OCI-LY1 (cell line): ENCODE data around the gene NOTUM.

ENCODE experiments used
- H2AFZ ChIP-seq: fragments of 200-600 bp; sonication (generic), shearing (Covaris generic); 2 replicates; pipeline ENCODE4 v1.6.0; 2014; ENCODE audit warnings: antibody characterized with exemption, mild to moderate bottlenecking, low read length
- H3F3A ChIP-seq: fragments of 200-600 bp; sonication (generic), shearing (Covaris generic); 2 replicates; pipeline ENCODE4 v1.6.0; 2014; ENCODE audit warnings: mild to moderate bottlenecking, antibody characterized with exemption, low read length, moderate library complexity; ENCODE audit not compliant: insufficient read depth
- H3K27ac ChIP-seq: fragments of 200-600 bp; sonication (generic); 2 replicates; pipeline ENCODE4 v1.5.1; 2014; ENCODE audit warnings: low read length, mixed run types, mild to moderate bottlenecking, low read depth; ENCODE audit not compliant: poor library complexity, severe bottlenecking
- H3K27me3 ChIP-seq: fragments of 200-600 bp; sonication (generic); 2 replicates; pipeline ENCODE4 v1.6.0; 2014; ENCODE audit warnings: antibody characterized with exemption, mild to moderate bottlenecking, low read length, moderate library complexity; ENCODE audit not compliant: insufficient read depth
- H3K36me3 ChIP-seq: fragments of 200-600 bp; sonication (generic); 2 replicates; pipeline ENCODE4 v1.6.1; 2014; ENCODE audit warnings: mild to moderate bottlenecking, antibody characterized with exemption, low read length, moderate library complexity, mixed read lengths; ENCODE audit not compliant: insufficient read depth
- H3K4me1 ChIP-seq: fragments of 200-600 bp; sonication (generic); 2 replicates; pipeline ENCODE4 v1.5.1; 2014; ENCODE audit warnings: mild to moderate bottlenecking, low read length, moderate library complexity; ENCODE audit not compliant: insufficient read depth, severe bottlenecking
- H3K4me2 ChIP-seq: fragments of 200-600 bp; sonication (generic), shearing (Covaris generic); 2 replicates; pipeline ENCODE4 v1.6.1; 2014; ENCODE audit warnings: low read length
- H3K4me3 ChIP-seq: fragments of 200-600 bp; sonication (generic); 2 replicates; pipeline ENCODE4 v1.5.1; 2014; ENCODE audit warnings: low read length, low read depth, mild to moderate bottlenecking, mixed read lengths; ENCODE audit not compliant: poor library complexity, severe bottlenecking
- H3K79me2 ChIP-seq: fragments of 200-600 bp; shearing (Covaris generic); 2 replicates; pipeline ENCODE4 v1.6.1; 2016; ENCODE audit warnings: mixed run types, low read length, mixed read lengths; ENCODE audit not compliant: insufficient read depth
- H3K9ac ChIP-seq: fragments of 200-600 bp; sonication (generic), shearing (Covaris generic); 2 replicates; pipeline ENCODE4 v1.6.1; 2014; ENCODE audit warnings: mild to moderate bottlenecking, low read length, mixed read lengths
- H3K9me2 ChIP-seq: fragments of 200-600 bp; sonication (generic), shearing (Covaris generic); 2 replicates; pipeline ENCODE4 v1.6.1; 2014; ENCODE audit warnings: low read depth, mild to moderate bottlenecking, low read length, mixed read lengths
- H3K9me3 ChIP-seq: fragments of 200-600 bp; shearing (Covaris generic); 2 replicates; pipeline ENCODE4 v1.6.1; 2014; ENCODE audit warnings: low read length, mixed read lengths
- H4K20me1 ChIP-seq: fragments of 200-600 bp; sonication (generic), shearing (Covaris generic); 2 replicates; pipeline ENCODE4 v1.6.0; 2016; ENCODE audit warnings: mild to moderate bottlenecking, low read length; ENCODE audit not compliant: insufficient read depth
- CTCF ChIP-seq: fragments of 200-600 bp; sonication (generic), shearing (Covaris generic); IDR thresholded peaks from 2 replicates; pipeline ENCODE4 v1.5.1; 2017; ENCODE audit warnings: mild to moderate bottlenecking, antibody characterized with exemption, low read length, moderate library complexity, mixed read lengths
- EZH2 ChIP-seq: fragments of 200-600 bp; sonication (generic), shearing (Covaris generic); IDR thresholded peaks from 2 replicates; pipeline ENCODE4 v1.8.0; 2017; ENCODE audit warnings: borderline replicate concordance, mixed run types, mild to moderate bottlenecking, antibody characterized with exemption, low read length, moderate library complexity, mixed read lengths

NOTUM gene

GRCh38 chr17:81924557-81925532 lies 36.1 kb downstream of the NOTUM start:
- H3K36me3 ChIP-seq: peaks cover 21% of the 10 kb centered on the region; the same call in 1 of the 2 replicates
- no peaks in the 10 kb centered on the region for H3K27me3 ChIP-seq
- no peaks in the 10 kb centered on the region for H4K20me1 ChIP-seq
- peaks cover 24% of the 10 kb centered on the region for H3K79me2 ChIP-seq
- H3F3A ChIP-seq: no peaks in the 10 kb centered on the region
- peak overlapping the region; percentile 65 for H3K4me2 ChIP-seq
- no peaks in the 10 kb centered on the region for H3K9me2 ChIP-seq
- H3K9ac ChIP-seq: peak overlapping the region; percentile 37; the same call in 1 of the 2 replicates
- H3K4me3 ChIP-seq: peak overlapping the region; percentile 39
- no peak overlapping the region for H2AFZ ChIP-seq
- TF ChIP-seq CTCF (no peak), EZH2 (no peak)
- peaks cover 36% of the 10 kb centered on the region for H3K4me1 ChIP-seq
- H3K27ac ChIP-seq: no peak overlapping the region
- no peaks in the 10 kb centered on the region for H3K9me3 ChIP-seq

- peaks cover 21% of the 10 kb centered on the region; the same call in 1 of the 2 replicates for H3K36me3 ChIP-seq
- TF ChIP-seq CTCF: no peak
- no peak for TF ChIP-seq EZH2
- H3K9ac ChIP-seq: no peak overlapping the region; the same call in 1 of the 2 replicates
- H2AFZ ChIP-seq: no peak overlapping the region
- H3K79me2 ChIP-seq: peaks cover 24% of the 10 kb centered on the region
- H4K20me1 ChIP-seq: no peaks in the 10 kb centered on the region
- no peaks in the 10 kb centered on the region for H3K9me3 ChIP-seq
- H3F3A ChIP-seq: no peaks in the 10 kb centered on the region
- peaks cover 40% of the 10 kb centered on the region for H3K4me1 ChIP-seq
- H3K4me3 ChIP-seq: no peak overlapping the region
- H3K27me3 ChIP-seq: no peaks in the 10 kb centered on the region
- H3K4me2 ChIP-seq: peak overlapping the region; percentile 65; the same call in 1 of the 2 replicates
- no peaks in the 10 kb centered on the region for H3K9me2 ChIP-seq
- H3K27ac ChIP-seq: no peak overlapping the region
Measured at GRCh38 chr17:81923302-81924260, 37.4 kb downstream of the NOTUM start.

GRCh38 chr17:81922566-81923301 lies 38.3 kb downstream of the NOTUM start:
- Histone ChIP-seq H3K9ac (no peak overlapping the region), H2AFZ (no peak overlapping the region), H3K9me3 (no peaks in the 10 kb centered on the region), H3K79me2 (peaks cover 24% of the 10 kb centered on the region), H3K4me3 (no peak overlapping the region), H4K20me1 (no peaks in the 10 kb centered on the region), H3F3A (no peaks in the 10 kb centered on the region), H3K4me2 (no peak overlapping the region), H3K36me3 (peaks cover 21% of the 10 kb centered on the region; the same call in 1 of the 2 replicates), H3K27ac (no peak overlapping the region), H3K9me2 (no peaks in the 10 kb centered on the region), H3K27me3 (no peaks in the 10 kb centered on the region), H3K4me1 (peaks cover 38% of the 10 kb centered on the region)
- TF ChIP-seq CTCF (no peak), EZH2 (no peak)
